ENCODE data around the gene NRL. TPM values are rescaled to one million over a fixed set of nuclear protein-coding genes. Genes with fewer than 3 reads are reported as not detected.

Gene NRL
- total RNA-seq, 2 experiments from 2014 or later: 2.1 to 2.4 TPM

DNA sequence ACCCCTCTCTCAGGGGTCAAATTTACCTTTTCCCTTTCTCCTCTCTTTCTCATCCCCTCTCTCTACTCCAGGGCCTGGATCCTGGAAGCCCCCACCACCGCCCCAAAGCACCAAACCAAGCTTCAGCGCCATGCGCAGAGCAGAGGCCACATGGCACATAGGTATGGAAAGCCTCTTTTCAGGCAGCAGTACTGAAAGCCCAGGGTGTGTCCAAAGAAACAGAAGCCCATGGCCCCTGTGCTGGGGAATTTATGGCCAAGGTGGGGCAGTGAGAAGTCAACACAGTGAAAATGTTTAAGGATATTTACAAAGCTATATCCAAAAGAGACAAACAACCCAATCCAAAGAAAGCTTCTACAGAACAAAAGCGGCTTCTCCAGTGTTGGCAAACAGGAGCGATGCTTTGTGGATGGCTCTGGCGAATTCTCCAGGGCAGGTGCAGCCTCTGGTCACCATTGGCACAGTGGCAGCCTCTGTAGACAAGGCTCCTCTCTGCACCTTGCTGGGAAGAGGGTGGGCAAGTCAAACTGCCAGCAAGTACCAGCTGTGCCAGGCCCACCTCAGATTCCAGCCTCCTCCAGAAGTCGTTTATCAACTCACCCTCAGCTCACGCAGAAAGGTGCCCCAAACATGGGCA is 48.1 kb downstream of the NRL start:
- H3K27me3 Mint-ChIP-seq: peaks cover 14% of the 10 kb centered on the region
- H3K36me3 Mint-ChIP-seq (ENCODE audit: low read depth): no peaks in the 10 kb centered on the region
- ChIA-PET CTCF (interaction anchor here (1.0 to 1.9 kb wide), 2 partner anchors 9 to 14 kb away, joined by 3 to 6 read pairs; no protein-coding TSS in a partner anchor), POLR2A (interaction anchor here (1.4 kb wide), 1 partner anchor 14 kb away, joined by 5 read pairs; no protein-coding TSS in a partner anchor)
- H3K9me3 Mint-ChIP-seq: no peaks in the 10 kb centered on the region
- H3K27ac Mint-ChIP-seq: no peak overlapping the region
- no peaks in the 10 kb centered on the region for H3K4me1 Mint-ChIP-seq
- no peak for DNase-seq
- no peak overlapping the region for H3K4me3 Mint-ChIP-seq

DNA sequence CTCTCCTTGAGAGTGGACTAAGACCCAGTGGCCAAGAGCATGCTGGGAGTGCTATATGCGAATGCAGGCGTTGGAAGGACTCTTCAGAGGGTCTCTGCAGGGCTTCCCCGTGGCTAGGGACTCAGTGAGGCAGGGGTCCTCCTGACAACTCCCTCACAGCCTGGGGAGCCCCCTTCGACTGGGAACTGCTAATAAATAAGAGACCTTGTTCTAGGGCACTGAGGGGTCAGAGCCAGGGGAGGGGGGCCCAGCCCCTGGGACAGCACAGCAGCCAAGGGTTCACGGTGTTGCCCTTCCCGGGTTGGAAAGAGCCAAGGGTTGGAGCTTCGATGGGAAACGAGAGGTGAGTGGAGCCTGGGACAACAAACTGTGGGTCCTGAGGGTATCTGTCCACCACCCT is 49.3 kb downstream of the NRL start:
- H3K27me3 Mint-ChIP-seq: peaks cover 8% of the 10 kb centered on the region
- ChIA-PET POLR2A (interaction anchor here (1.6 kb wide), 1 partner anchor 17 kb away, joined by 5 read pairs; no protein-coding TSS in a partner anchor), CTCF (interaction anchor here (0.9 to 1.9 kb wide), 2 partner anchors 8 to 28 kb away, joined by 3 to 6 read pairs; no protein-coding TSS in a partner anchor)

DNA sequence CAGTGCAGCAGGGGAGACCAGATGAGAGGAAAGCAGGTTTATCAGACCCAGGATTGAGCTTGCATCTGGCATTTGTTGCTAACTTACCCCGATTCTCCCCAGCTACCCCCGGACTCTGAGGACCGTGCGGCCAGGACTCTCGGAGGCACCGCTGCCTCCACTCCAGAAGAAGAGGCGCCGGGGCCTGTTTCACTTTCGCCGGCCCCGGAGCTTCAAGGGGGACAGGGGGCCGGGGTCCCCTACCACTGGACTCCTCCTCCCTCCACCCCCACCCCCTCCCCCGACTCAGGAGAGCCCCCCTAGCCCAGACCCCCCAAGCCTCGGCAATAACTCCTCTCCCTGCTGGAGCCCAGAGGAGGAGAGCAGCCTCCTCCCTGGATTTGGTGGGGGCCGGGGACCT is 49.9 kb downstream of the NRL start:
- Mint-ChIP-seq H3K36me3 (ENCODE audit: low read depth) (no peaks in the 10 kb centered on the region), H3K27ac (no peak overlapping the region), H3K4me1 (no peaks in the 10 kb centered on the region), H3K27me3 (peaks cover 4% of the 10 kb centered on the region), H3K9me3 (no peaks in the 10 kb centered on the region), H3K4me3 (no peak overlapping the region)
- no peak for DNase-seq
- CTCF ChIA-PET: interaction anchor here (0.9 to 1.6 kb wide), 2 partner anchors 28 to 44 kb away, joined by 3 to 8 read pairs; no protein-coding TSS in a partner anchor
- POLR2A ChIA-PET: interaction anchor here (1.6 kb wide), 1 partner anchor 17 kb away, joined by 5 read pairs; no protein-coding TSS in a partner anchor

More for the DNA sequence above, 49.3 kb downstream of the NRL start:
- no peak for DNase-seq
- Mint-ChIP-seq H3K4me3 (no peak overlapping the region), H3K4me1 (no peaks in the 10 kb centered on the region), H3K9me3 (no peaks in the 10 kb centered on the region), H3K36me3 (ENCODE audit: low read depth) (no peaks in the 10 kb centered on the region), H3K27ac (no peak overlapping the region)

DNA sequence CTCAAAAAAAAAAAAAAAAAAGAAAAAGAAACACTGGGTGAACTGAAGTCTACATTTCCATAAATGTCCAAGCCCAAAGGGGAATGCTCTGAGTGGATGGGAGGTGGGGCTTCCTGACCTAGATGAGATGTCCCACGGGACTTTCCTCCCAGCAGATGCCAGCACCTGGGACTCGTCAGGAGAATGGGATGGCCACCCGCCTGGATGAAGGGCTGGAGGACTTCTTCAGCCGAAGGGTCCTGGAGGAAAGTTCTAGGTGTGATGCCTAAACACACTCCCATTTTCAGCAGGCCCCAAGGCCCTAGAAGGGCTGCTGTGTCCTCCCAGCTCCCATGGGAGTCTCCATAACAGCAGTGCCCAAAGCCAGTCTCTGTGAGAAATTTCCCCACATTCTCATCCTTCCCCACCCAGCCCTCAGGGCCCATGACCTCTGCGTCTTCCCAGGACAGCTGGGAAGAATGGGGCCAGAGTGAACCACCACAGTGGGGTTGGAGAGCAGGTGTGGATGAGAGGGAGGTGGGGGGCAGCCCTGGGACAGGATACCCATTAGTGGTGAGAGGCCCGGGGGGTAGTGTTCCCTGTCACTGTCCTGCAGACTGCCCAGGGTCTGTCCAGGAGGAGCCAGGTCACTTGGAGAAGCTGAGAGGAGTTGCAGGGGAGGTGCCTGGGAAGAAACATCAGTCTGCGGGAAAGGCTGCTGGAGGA is 50.5 kb downstream of the NRL start:
- ChIA-PET POLR2A (no interaction called here), CTCF (interaction anchor here (0.7 to 1.6 kb wide), 4 partner anchors 10 to 44 kb away, joined by 3 to 8 read pairs (median 3); no protein-coding TSS in a partner anchor)
- Mint-ChIP-seq H3K27me3 (no peaks in the 10 kb centered on the region), H3K9me3 (no peaks in the 10 kb centered on the region), H3K4me1 (no peaks in the 10 kb centered on the region), H3K27ac (no peak overlapping the region), H3K36me3 (ENCODE audit: low read depth) (no peaks in the 10 kb centered on the region), H3K4me3 (no peak overlapping the region)
- DNase-seq: no peak

DNA sequence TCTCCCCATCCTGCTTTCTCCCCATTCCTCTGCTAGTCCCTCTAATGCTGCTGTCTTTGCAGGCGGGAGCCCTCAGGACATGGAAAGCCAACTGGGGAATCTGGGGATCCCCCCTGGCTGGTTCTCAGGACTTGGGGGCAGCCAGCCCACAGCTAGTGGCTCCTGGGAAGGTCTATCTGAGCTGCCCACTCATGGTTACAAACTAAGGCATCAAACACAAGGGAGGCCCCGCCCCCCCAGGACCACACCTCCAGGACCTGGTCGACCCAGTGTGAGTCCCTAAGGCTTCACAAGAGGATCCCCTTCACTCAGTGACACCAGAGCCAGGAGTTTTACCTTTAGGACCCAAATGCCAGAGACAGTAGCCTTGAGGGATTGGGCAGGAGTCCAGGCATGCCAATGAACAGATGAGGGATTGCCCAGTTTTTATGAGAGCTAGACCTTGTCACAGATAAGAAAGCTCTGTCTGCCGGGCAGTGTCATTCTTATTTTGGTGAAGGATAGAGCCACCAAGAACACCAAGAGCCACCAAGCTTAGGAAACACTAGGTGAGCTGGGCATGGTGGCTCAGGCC is 51.4 kb downstream of the NRL start:
- Mint-ChIP-seq H3K36me3 (ENCODE audit: low read depth) (no peaks in the 10 kb centered on the region), H3K4me3 (no peak overlapping the region), H3K27ac (no peak overlapping the region), H3K9me3 (no peaks in the 10 kb centered on the region), H3K4me1 (peaks cover 2% of the 10 kb centered on the region), H3K27me3 (no peaks in the 10 kb centered on the region)
- ChIA-PET POLR2A (interaction anchor here (1.0 kb wide), 1 partner anchor 45 kb away, joined by 3 read pairs; no protein-coding TSS in a partner anchor), CTCF (interaction anchor here (0.7 to 3.0 kb wide), 4 partner anchors 11 to 45 kb away, joined by 3 to 17 read pairs (median 6); no protein-coding TSS in a partner anchor)
- no peak for DNase-seq

DNA sequence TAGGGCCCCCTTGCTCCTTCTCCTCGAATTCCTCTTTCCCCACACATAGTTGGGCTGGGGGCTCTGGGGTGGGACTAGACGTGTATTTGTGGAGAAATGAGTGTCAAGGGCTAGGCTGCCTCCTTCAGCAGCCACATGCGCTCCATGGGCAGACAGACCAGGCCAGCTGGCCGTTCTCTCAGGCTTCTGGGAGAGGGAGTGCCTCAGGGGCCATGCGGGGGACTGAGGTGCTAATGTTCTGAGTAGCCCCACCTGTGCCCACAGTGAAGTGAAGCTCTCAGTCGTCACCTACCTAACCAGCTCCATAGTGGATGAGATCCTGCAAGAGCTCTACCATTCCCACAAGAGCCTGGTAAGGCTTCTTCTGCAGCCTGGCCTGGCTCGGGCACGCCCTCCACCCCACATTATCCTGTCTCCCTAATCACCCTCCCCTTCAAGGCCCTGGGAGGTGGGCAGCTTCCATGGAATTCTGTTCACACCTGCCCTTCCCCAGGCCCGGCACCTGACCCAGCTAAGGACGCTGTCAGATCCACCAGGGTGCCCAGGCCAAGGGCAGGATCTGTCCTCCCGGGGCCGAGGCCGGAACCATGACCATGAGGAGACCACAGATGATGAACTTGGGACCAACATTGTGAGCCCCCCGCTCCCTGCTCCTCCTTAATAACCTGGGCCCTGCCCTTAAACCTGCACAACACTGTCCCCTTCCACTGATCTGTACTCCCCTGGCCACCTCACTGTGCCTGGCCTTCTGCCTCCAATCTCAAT is 52.4 kb downstream of the NRL start:
- H3K4me1 Mint-ChIP-seq: peaks cover 2% of the 10 kb centered on the region
- POLR2A ChIA-PET: interaction anchor here (0.9 to 2.6 kb wide), 6 partner anchors 28 to 180 kb away, joined by 3 to 12 read pairs (median 3); partner anchors contain the start of genes DCAF11, IRF9, NRL and TINF2
- H3K36me3 Mint-ChIP-seq (ENCODE audit: low read depth): no peaks in the 10 kb centered on the region

DNA sequence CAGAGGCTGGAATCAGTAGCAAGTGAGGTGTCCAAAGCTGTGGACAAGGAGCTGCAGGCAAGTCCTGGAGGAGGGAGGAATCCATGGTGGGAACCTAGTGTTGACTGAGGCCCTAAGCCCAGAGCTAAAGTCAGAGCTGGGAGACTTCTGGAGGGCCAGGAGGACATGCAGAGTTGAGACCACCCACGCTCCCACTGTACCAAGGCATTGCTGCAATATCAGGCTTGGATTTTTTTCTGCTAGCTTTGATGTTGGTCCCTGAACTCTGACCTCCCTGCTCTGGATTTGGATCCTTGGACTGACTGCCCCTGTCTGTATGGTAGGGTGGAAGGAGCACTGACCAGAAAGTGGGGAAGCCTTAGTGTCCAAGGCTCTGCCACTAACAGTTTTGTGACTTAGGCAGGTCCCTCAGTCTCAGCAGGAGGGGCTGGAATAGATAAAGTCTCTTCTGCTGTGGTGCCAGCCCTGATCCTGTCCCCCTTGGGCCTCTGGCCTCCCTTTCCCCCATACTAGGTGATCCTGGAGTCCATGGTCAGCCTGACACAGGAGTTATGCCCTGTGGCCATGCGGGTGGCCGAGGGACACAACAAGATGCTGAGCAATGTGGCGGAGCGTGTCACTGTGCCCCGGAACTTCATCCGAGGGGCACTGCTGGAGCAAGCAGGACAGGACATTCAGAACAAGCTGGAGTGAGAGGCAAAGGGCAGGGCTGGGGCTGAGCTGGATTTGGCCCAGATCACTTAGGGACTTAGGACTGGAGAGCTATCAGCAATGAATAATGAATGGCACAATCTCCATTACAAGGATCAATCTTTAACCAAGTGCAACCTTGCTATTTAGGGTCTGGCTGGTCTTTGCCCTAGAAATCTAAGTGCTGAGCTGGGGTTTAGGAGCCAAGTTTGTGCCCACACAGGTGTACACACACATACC is 53.5 kb downstream of the NRL start:
- Mint-ChIP-seq H3K27ac (no peak overlapping the region), H3K4me1 (peaks cover 2% of the 10 kb centered on the region), H3K9me3 (no peaks in the 10 kb centered on the region), H3K36me3 (ENCODE audit: low read depth) (no peaks in the 10 kb centered on the region), H3K27me3 (peaks cover 1% of the 10 kb centered on the region), H3K4me3 (no peak overlapping the region)
- no peak for DNase-seq
- CTCF ChIA-PET: interaction anchor here (0.9 to 3.0 kb wide), 6 partner anchors 9 to 47 kb away, joined by 3 to 21 read pairs (median 10); partner anchors contain the start of gene CARMIL3
- POLR2A ChIA-PET: interaction anchor here (0.9 to 2.6 kb wide), 6 partner anchors 14 to 181 kb away, joined by 3 to 12 read pairs (median 3); partner anchors contain the start of genes DCAF11, IRF9, NRL and TINF2

More for the DNA sequence above, 52.4 kb downstream of the NRL start:
- H3K27me3 Mint-ChIP-seq: peaks cover 1% of the 10 kb centered on the region
- no peak overlapping the region for H3K4me3 Mint-ChIP-seq
- DNase-seq: no peak
- CTCF ChIA-PET: interaction anchor here (0.9 to 3.0 kb wide), 5 partner anchors 18 to 46 kb away, joined by 3 to 21 read pairs (median 11); no protein-coding TSS in a partner anchor
- H3K27ac Mint-ChIP-seq: no peak overlapping the region
- H3K9me3 Mint-ChIP-seq: no peaks in the 10 kb centered on the region

DNA sequence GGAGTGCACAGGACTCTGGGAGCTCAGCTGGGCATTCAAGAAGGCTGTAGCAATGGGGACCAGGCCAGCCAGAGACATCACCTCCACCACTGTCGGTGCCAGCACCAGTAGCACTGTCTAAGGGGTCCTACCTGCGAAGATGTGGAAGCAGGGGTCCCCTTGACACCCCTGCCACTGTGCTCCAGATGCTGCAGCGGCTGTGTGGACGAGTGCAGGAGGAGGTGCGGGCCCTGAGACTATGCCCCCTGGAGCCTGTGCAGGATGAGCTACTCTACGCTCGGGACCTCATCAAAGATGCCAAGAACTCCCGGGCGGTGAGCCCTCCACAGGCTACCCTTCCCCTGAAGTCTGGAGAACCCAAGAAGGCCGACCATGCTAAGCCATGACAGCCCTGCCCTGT is 54.3 kb downstream of the NRL start:
- peaks cover 1% of the 10 kb centered on the region for H3K27me3 Mint-ChIP-seq
- no peaks in the 10 kb centered on the region for H3K9me3 Mint-ChIP-seq
- no peak for DNase-seq
- no peaks in the 10 kb centered on the region for H3K36me3 Mint-ChIP-seq (ENCODE audit: low read depth)
- POLR2A ChIA-PET: interaction anchor here (1.3 to 2.6 kb wide), 3 partner anchors 15 to 100 kb away, joined by 3 to 12 read pairs (median 9); partner anchors contain the start of genes DCAF11, IRF9 and NRL
- no peak overlapping the region for H3K27ac Mint-ChIP-seq
- H3K4me1 Mint-ChIP-seq: peaks cover 2% of the 10 kb centered on the region
- H3K4me3 Mint-ChIP-seq: no peak overlapping the region
- CTCF ChIA-PET: interaction anchor here (1.4 to 3.0 kb wide), 5 partner anchors 9 to 48 kb away, joined by 4 to 21 read pairs (median 11); partner anchors contain the start of gene CARMIL3

DNA sequence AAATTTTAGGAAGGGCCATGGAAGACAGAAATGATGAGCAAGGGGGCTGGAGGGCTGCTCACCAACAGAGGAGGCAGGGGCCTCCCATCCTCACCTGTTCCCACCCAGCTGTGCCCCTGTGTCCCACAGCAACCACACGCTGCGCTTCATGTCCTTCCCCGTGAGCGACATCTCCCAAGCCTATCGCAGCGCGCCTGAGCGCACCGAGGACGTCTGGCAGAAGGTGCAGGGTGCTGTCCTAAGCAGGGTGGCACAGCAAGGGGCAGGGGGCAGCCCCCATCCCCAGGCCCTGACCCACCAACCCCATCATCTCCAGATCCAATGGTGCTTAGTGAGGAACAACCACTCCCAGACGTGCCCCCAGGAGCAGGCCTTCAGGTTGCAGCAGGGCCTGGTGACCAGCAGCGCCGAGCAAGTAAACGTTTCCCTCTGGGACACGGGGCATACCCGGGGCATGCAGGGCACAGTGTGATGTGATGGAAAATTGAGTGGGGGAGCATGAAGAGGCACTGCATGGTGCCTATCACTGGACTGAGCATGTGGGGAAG is 54.8 kb downstream of the NRL start:
- Mint-ChIP-seq H3K27ac (no peak overlapping the region), H3K27me3 (peaks cover 1% of the 10 kb centered on the region), H3K9me3 (no peaks in the 10 kb centered on the region), H3K4me3 (no peak overlapping the region), H3K36me3 (ENCODE audit: low read depth) (no peaks in the 10 kb centered on the region), H3K4me1 (peaks cover 2% of the 10 kb centered on the region)
- CTCF ChIA-PET: interaction anchor here (1.4 to 4.6 kb wide), 6 partner anchors 8 to 48 kb away, joined by 4 to 41 read pairs (median 10); partner anchors contain the start of gene CARMIL3
- DNase-seq: no peak
- POLR2A ChIA-PET: interaction anchor here (2.6 to 4.5 kb wide), 2 partner anchors 33 to 55 kb away, joined by 12 to 53 read pairs; partner anchors contain the start of genes DCAF11, NRL and PCK2

DNA sequence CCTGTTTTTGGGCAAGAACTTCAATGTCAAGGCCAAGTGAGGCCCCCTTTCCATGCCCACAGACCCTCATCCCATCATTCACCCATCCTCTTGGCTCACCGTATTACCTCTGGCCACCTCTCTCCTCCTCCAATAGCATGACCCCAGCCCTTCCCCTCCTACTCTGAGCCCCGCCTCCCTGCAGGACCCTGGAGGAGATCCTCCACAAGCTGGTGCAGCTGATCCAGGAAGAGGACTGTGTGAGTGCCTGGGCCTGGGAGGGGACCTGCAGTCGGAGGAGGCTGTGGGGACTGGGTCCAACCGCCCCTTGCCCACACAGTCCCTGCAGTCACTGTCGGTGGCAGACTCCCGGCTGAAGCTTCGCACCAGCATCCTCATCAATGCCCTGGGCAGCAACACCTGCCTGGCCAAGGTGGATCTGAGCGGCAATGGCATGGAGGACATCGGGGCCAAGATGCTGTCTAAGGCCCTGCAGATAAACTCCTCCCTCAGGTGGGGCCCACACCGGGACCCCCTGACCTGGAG is 55.7 kb downstream of the NRL start:
- peak overlapping the region; percentile 38 for H3K27ac Mint-ChIP-seq
- peaks cover 5% of the 10 kb centered on the region for H3K27me3 Mint-ChIP-seq
- ChIA-PET CTCF (interaction anchor here (0.7 to 6.6 kb wide), 20 partner anchors 11 to 384 kb away, joined by 3 to 216 read pairs (median 6); partner anchors contain the start of genes CIDEB, DCAF11, DHRS4L2 and IRF9), POLR2A (interaction anchor here (0.8 to 4.5 kb wide), 9 partner anchors 21 to 154 kb away, joined by 3 to 53 read pairs (median 8); partner anchors contain the start of genes CHMP4A, IPO4, IRF9 and PCK2)
- peaks cover 3% of the 10 kb centered on the region for H3K4me1 Mint-ChIP-seq
- no peaks in the 10 kb centered on the region for H3K9me3 Mint-ChIP-seq
- H3K36me3 Mint-ChIP-seq (ENCODE audit: low read depth): no peaks in the 10 kb centered on the region
- no peak overlapping the region for H3K4me3 Mint-ChIP-seq
- no peak for DNase-seq
